ENCODE measurements around the gene SNCB.

The SNCB gene

DNA sequence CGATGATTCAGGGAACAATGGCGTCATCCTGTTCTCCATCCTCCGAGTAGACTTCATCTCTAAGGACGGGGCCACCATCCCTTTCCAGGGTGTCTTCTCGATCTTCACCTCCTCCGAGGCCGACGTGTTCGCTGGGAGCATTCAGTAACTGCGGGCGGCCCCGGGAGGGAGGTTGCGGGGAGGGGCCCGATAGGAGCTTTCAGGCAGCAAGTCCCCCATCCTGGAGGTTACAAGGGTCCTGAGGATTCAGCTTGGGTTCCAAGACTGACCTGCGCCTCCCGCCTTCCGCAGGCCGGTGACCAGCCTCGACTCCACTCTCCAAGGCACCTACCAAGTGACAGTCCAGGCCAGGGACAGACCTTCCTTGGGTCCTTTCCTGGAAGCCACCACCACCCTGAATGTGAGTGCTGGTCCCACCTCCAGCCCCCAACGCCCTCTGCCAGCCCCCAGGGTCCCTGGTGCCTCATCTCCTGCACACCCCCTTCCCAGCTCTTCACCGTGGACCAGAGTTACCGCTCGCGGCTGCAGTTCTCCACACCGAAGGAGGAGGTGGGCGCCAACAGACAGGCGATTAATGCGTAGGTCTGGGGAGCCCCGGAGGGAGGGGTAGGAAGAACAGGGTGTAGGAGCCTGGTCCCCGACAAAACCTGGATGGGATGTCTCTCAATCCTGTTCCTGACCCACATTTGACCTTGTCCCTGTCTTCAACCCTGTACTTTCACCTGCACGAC lies 41.1 kb downstream of the SNCB start:
- DNase-seq (ENCODE audit: low spot score), result no peak
- TF ChIP-seq, protein P1, sequence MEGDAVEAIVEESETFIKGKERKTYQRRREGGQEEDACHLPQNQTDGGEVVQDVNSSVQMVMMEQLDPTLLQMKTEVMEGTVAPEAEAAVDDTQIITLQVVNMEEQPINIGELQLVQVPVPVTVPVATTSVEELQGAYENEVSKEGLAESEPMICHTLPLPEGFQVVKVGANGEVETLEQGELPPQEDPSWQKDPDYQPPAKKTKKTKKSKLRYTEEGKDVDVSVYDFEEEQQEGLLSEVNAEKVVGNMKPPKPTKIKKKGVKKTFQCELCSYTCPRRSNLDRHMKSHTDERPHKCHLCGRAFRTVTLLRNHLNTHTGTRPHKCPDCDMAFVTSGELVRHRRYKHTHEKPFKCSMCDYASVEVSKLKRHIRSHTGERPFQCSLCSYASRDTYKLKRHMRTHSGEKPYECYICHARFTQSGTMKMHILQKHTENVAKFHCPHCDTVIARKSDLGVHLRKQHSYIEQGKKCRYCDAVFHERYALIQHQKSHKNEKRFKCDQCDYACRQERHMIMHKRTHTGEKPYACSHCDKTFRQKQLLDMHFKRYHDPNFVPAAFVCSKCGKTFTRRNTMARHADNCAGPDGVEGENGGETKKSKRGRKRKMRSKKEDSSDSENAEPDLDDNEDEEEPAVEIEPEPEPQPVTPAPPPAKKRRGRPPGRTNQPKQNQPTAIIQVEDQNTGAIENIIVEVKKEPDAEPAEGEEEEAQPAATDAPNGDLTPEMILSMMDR (IDR thresholded peaks at IDR 0.05; ENCODE audit: extremely low read depth, missing control alignments), result no peak

DNA sequence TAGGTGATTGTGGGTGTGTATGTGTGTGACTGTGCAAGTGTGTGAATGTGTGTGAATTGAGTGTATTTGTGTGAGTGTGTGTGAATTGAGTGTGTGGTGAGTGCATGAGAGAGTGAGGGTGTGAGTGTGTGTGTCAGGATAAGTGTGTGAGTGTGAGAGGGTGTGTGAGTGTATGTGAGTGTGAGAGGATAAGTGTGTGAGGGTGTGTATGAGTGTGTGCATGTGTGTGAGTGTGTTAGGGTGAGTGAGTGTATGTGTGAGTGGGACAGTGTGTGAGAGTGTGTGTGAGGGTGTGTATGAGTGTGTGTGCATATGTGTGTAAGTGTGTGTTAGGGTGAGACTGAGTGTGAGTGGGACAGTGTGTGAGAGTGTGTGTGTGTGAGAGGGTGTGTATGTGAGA lies 42.0 kb downstream of the SNCB start:
- DNase-seq (ENCODE audit: low spot score), result no peak
- TF ChIP-seq, protein P1 (IDR thresholded peaks at IDR 0.05; ENCODE audit: extremely low read depth, missing control alignments), result no peak

DNA sequence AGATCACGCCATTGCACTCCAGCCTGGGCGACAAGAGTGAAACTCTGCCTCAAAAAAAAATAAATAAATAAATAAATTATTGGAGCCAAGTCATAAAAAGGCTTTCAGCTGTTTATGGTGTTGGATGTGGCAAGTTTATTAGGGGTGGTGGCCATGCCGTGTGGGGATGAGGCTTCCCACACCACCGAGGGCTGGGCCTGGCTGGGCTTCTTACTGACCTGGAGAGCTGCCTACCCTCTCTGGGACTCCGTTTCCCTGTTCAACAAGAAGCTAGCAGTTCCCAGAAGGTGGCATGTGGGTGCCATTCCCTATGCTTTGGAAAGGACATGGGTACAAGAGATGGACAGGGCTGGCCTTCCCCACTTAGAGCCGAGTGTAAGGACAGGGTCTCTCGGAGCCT lies 42.9 kb downstream of the SNCB start:
- DNase-seq (ENCODE audit: low spot score), result no peak
- TF ChIP-seq, protein P1 (IDR thresholded peaks at IDR 0.05; ENCODE audit: extremely low read depth, missing control alignments), result no peak

DNA sequence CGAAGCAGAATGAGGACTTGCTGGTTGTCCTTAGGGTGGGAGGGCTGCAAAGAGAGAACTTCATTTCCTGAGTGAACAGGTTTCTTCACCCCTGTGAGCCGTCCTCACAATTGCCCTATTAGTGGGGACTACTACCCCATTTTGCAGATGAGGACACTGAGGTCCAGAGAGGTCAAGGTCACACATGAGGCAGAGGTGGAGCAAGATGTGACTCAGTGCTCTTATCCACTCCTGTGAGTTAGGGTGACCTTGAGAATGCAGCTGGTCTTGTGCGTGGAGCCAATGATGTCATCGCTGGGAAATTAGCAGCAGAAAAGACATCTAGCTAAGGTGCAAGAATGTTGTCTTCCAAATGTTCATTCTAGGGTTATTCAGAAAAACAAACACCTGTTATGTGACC lies 47.3 kb downstream of the SNCB start:
- DNase-seq (ENCODE audit: low spot score), result no peak
- TF ChIP-seq, protein P1 (IDR thresholded peaks at IDR 0.05; ENCODE audit: extremely low read depth, missing control alignments), result no peak

DNA sequence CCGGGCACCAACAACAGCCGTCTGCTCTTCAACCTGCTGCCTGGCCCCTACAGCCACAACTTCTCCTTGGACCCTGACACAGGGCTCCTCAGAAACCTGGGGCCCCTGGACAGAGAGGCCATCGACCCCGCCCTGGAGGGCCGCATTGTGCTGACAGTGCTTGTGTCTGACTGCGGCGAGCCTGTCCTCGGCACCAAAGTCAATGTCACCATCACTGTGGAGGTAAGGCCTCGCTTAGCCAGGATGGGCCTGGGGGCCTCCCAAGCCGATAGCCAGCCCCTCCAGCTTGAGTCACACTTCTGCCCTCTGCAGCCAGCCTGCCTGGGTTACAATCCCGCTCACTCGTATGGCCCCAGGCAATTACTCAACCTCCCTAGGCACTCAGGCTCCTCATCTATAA lies 49.0 kb downstream of the SNCB start:
- DNase-seq (ENCODE audit: low spot score), result no peak
- TF ChIP-seq, protein P1 (IDR thresholded peaks at IDR 0.05; ENCODE audit: extremely low read depth, missing control alignments), result no peak

DNA sequence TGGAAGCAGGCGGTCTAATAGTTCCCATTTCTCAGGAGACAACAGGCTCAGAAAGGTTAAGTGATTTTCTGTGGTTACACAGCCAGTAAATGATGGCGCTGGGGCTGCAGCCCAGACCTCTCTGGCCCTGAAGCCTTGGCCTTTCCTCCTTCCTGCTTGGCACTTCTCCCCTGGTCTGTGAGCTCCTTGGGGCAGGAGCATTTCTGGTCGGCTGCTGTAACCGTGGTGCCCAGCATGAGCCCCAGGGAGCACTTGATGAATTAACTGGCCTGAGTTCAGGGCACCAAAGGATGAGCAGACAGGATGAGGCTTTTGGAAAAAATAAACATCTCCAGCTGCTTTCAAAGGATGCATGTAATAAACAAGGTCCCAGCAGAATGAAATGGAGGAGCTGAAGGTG lies 51.0 kb downstream of the SNCB start:
- DNase-seq (ENCODE audit: low spot score), result no peak
- TF ChIP-seq, protein P1 (IDR thresholded peaks at IDR 0.05; ENCODE audit: extremely low read depth, missing control alignments), result no peak

DNA sequence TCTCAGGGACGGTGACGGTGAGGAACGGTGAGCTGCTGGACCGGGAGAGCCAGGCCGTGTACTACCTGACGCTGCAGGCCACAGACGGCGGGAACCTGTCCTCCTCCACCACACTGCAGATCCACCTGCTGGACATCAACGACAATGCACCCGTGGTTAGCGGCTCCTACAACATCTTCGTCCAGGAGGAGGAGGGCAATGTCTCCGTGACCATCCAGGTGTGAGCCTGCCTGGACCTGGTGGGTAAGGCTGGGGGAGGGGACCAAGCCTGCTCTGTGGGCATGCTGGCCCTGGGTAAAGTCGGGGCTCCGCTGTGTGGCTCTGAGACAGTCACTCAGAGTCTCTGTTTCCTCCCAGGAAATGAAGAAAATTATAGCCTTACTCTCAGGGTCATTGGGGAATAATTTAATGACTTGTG lies 51.9 kb downstream of the SNCB start:
- peak; percentile 72 for DNase-seq (ENCODE audit: low spot score)
- TF ChIP-seq, protein P1 (IDR thresholded peaks at IDR 0.05; ENCODE audit: extremely low read depth, missing control alignments), result peak; percentile 3
